ENCODE data around the gene AHRR. TPM values are rescaled to one million over a fixed set of nuclear protein-coding genes. Genes with fewer than 3 reads are reported as not detected.

AHRR gene
- total RNA-seq, 2 experiments from 2014 or later: 24.0 to 26.6 TPM

DNA sequence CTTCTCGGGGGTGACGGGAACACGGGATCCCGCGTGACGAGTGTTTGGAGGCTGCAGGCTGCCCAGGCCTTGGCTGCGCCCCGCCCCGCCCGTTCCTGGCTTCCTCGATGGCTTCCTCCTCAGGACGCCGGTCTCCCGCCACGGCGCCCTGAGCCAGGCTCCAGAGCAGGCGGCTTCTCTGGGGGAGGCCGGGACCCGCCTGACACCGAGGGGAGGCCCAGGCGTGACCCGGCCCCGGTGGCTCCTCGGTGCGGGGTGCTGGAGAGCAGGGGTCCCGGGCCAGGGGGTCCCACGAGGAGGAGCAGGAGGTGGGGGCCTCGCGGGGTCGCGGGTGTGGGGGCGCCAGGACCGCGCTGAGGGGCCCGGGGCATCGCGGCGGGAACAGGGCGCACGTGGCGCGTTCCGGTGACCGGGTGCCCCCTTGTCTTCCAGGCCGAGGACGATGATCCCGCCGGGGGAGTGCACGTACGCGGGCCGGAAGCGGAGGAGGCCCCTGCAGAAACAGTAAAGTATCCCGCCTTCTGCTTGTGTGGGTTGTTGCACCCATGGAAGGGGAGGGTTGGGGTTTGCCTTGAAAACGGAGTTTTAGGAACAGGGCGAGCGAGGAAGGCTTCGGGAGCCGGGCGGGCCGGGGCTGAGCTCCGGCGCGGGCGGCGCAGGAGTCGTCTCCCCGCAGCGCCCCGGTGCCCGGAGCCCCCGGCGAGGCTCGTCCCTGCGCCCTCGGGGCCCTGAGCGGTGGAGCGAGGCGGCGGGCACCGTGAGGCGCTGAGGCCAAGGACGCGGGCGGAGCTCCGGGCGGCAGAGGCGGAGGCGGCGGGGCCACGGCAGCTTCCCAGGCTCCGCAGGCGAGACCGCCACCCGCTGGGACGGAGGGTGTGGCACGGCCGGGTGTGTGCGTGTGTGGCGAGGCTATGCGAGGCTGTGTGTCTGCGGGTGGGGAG is 22.2 kb downstream of the AHRR start:
- Mint-ChIP-seq H3K36me3 (peaks cover 46% of the 10 kb centered on the region), H3K4me1 (peaks cover 29% of the 10 kb centered on the region), H3K4me3 (peak overlapping the region; percentile 82), H3K27ac (peak overlapping the region; percentile 88), H3K27me3 (no peaks in the 10 kb centered on the region), H3K9me3 (peaks cover 6% of the 10 kb centered on the region)
- DNase-seq: peak; percentile 77

DNA sequence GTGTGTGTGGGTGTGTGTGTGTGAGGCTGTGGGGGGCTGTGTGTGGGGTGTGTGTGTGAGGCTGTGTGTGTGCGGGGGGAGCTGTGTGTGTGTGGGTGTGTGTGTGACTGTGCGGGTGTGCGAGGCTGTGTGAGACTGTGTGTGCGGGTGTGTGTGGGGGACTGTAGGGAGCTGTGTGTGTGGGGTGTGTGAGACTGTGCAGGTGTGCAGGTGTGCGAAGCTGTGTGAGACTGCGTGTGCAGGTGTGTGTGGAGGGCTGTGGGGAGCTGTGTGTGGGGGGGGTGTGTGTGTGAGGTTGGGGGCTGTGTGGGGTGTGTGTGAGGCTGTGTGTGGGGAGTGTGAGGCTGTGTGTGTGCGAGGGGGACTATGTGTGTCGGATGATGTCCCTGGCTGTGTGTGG is 23.2 kb downstream of the AHRR start:
- Mint-ChIP-seq H3K4me1 (peaks cover 29% of the 10 kb centered on the region), H3K36me3 (peaks cover 51% of the 10 kb centered on the region), H3K9me3 (peaks cover 6% of the 10 kb centered on the region), H3K4me3 (peak overlapping the region; percentile 60), H3K27me3 (no peaks in the 10 kb centered on the region), H3K27ac (peak overlapping the region; percentile 52)
- no peak for DNase-seq

DNA sequence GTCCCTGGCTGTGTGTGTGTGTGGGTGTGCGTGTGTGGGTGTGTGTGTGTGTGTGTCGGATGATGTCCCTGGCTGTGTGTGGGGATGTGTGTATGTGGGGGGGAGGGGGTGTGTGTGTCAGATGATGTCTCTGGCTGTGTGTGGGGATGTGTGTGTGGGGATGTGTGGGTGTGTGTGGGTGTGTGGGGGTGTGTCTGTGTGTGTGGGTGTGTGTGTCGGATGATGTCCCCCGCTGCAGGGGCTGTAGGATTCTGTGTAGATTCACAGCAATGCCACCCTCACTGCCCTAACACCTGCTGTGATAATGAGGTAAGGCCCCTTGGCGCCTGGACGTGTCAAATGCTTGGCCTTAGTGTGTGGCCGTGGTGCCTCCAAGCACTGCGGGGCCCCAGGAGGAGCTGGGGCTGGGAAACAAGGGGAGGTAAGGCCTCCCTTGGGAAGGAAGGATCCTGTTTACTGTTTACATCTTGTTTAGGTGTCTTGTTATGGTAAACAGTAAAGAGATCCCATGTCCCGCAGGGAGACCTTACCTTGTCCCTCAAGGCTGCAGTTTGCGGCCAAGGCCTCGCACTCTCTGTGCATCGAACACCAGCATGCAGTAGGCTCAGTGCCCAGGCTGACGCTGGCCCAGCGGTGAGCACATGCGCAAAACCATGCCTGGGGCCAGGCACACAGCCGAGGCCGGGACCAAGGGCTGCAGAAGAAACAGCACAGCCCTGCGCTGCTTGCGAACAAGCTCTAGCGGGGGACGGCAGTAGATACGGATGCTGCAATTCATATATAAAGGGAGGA is 24.1 kb downstream of the AHRR start:
- peaks cover 29% of the 10 kb centered on the region for H3K4me1 Mint-ChIP-seq
- H3K27me3 Mint-ChIP-seq: no peaks in the 10 kb centered on the region
- H3K36me3 Mint-ChIP-seq: peaks cover 52% of the 10 kb centered on the region
- peak overlapping the region; percentile 72 for H3K27ac Mint-ChIP-seq
- peaks cover 6% of the 10 kb centered on the region for H3K9me3 Mint-ChIP-seq
- peak overlapping the region; percentile 42 for H3K4me3 Mint-ChIP-seq
- DNase-seq: no peak

DNA sequence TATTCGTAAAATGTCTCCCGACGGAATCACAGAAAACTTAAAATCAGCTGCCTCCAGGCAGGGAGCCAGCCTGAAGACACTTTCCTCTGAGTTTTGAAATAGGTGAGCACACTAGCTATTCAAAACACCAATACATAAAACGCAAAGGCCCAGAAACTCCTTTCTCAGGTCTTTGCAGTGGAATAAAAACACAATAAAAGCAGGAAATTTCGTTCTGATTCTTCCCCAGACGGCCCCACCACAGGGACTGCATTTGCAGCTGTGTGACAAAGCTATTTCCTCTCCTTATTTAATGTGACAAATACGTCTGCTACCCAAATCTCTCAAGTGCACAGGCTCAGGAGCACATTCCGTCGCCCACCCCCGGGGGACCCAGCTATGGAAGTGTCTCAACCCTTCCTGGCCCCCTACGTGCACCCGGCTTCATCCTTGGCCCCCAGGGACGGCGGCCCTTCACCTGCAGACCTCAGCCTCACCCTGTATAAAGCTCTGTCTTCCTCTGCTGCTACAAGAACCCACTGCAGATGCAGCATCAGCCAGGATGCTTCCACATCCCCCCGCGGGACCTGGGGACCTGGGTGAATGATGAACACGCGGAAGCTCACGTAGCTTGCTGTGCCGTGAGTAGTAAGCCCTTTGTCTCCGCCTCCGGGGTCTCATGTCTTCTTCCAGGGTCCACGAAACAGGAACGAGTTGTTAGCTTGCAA is 24.9 kb downstream of the AHRR start:
- H3K4me1 Mint-ChIP-seq: peaks cover 29% of the 10 kb centered on the region
- DNase-seq: no peak
- H3K4me3 Mint-ChIP-seq: peak overlapping the region; percentile 63
- no peaks in the 10 kb centered on the region for H3K27me3 Mint-ChIP-seq
- H3K27ac Mint-ChIP-seq: peak overlapping the region; percentile 72
- peaks cover 55% of the 10 kb centered on the region for H3K36me3 Mint-ChIP-seq
- H3K9me3 Mint-ChIP-seq: peaks cover under 1% of the 10 kb centered on the region

DNA sequence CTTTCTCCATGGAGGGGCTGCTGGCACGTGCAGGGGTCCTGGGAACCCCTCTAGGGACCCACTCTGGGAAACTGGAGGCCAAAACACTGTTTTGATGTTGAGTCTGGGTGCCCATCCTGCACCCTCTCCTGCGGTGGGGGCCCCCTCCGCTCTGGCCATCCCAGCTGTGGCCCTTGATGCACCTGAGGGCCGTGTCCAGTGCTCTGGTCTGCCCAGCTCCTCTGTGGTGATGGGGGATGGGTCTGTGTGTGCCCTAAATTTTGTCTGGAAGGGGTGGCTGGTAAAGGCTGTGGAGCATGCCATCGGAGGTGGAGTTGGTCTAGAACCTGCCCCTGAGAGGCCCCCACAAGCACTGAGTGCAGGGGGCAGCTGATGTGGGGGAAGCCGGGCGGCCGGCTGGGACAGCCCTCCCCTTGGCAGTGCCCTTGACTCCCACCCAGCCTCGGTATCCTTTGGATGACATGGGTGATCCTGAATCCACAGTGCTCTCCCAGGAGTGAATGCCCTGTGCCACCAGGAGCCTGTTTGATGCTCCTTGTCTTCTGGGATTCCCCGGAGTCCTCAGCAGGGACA is 26.3 kb downstream of the AHRR start:
- H3K36me3 Mint-ChIP-seq: peaks cover 49% of the 10 kb centered on the region

DNA sequence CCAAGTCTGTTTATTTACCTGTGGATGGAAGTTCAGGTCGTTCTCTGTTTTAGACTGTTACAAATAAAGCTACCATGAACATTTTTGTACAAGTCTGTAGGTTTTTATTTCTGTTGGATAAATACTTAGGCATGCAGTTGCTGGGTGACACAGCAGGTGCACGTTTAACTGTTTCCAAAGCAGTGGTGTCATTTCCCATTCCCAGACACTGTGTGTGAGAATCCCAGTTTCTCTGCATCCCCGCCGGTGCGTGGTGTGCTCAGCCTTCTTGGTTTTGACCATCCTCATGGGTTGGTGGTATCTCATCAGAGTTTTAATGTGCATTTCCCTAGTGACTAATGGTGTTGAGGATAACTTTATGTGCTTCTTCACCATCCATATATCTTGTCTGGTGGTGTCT is 27.2 kb downstream of the AHRR start:
- H3K4me1 Mint-ChIP-seq: peaks cover 19% of the 10 kb centered on the region
- H3K36me3 Mint-ChIP-seq: peaks cover 44% of the 10 kb centered on the region
- no peak for DNase-seq
- no peaks in the 10 kb centered on the region for H3K27me3 Mint-ChIP-seq
- no peak overlapping the region for H3K4me3 Mint-ChIP-seq
- H3K9me3 Mint-ChIP-seq: no peaks in the 10 kb centered on the region
- no peak overlapping the region for H3K27ac Mint-ChIP-seq

More for the DNA sequence above, 26.3 kb downstream of the AHRR start:
- no peaks in the 10 kb centered on the region for H3K27me3 Mint-ChIP-seq
- H3K4me3 Mint-ChIP-seq: no peak overlapping the region
- H3K4me1 Mint-ChIP-seq: peaks cover 21% of the 10 kb centered on the region
- H3K27ac Mint-ChIP-seq: no peak overlapping the region
- H3K9me3 Mint-ChIP-seq: no peaks in the 10 kb centered on the region
- DNase-seq: no peak

DNA sequence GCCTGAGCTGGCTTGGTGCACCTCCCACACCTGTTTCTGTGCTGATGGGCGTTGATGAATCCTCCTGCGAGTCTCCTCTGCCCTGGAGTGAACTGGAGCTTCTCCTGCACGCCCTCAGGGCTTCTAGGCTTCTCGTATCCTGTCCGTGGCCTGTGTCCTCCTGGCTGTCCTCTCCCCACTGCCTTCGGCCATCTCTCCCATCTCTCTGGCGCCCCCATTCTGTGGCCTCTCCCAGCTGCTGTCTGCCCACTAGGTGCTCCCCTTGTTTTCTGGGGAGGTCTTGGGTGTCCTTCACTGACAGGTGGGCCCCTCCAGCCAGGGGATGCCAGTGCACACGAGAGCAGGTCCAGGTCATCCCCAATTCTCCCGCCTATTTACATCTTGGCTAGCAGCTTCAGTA is 28.8 kb downstream of the AHRR start:
- Mint-ChIP-seq H3K27ac (no peak overlapping the region), H3K4me1 (peaks cover 16% of the 10 kb centered on the region), H3K4me3 (peak overlapping the region; percentile 16), H3K36me3 (peaks cover 37% of the 10 kb centered on the region), H3K9me3 (no peaks in the 10 kb centered on the region), H3K27me3 (no peaks in the 10 kb centered on the region)
- no peak for DNase-seq

DNA sequence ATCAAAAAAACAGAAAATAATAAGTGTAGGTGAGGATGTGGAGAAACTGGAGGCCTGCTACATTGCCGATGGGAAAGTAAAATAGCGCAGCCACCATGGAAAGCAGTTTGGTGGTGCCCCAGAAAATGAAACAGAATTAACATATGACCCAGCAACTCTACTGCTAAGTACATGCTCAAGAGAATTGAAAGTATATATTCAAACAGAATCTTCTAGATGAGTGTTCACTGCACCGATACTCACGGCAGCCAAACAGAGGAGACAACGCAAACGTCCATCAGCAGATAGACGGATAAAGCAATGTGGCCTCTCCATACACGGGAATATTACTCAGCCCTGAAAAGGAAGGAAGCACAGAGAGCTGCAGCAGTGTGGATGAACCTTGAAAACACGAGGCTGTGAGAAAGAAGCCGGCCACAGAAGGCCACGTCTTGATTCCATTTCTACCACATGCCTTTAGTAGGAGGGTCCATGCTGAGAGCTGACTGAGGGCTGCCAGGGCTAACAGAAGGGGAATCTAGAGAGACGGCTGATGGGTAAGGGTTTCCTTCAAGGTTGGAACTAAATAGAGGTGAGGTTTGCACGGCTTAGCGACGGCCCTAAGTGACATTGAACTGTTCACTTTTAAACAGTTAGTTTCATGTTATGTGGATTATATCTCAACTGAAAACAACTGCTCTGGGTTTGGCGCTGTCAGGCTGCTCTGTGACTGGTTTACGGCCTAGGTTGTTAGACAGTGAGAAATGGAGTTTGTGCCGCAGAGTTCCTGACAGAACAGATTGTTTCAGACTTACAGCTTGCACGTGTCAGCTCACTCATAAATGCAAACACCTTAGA is 29.8 kb downstream of the AHRR start:
- Mint-ChIP-seq H3K27me3 (no peaks in the 10 kb centered on the region), H3K4me1 (peaks cover 7% of the 10 kb centered on the region), H3K36me3 (peaks cover 40% of the 10 kb centered on the region), H3K27ac (no peak overlapping the region), H3K4me3 (no peak overlapping the region), H3K9me3 (no peaks in the 10 kb centered on the region)
- DNase-seq: no peak

DNA sequence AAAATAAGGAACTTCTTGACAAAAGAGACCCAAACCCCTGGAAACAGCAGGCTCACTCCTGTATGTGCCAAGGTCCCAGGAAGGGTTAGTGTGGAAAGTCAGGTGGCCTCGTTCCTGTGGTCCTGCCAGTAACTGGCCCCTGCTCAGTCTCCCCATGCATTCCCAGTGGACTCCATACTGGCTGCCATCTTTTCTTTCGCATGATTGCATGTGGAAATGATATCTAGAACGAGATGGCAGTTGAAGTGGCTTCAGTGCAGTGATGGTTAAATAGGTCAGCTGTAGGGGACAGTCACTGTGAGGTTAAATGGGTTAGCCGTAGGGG is 30.4 kb downstream of the AHRR start:
- peaks cover 34% of the 10 kb centered on the region for H3K36me3 Mint-ChIP-seq
- no peak for DNase-seq
- no peaks in the 10 kb centered on the region for H3K9me3 Mint-ChIP-seq
- H3K27ac Mint-ChIP-seq: no peak overlapping the region
- H3K27me3 Mint-ChIP-seq: no peaks in the 10 kb centered on the region
- no peak overlapping the region for H3K4me3 Mint-ChIP-seq
- H3K4me1 Mint-ChIP-seq: peaks cover 1% of the 10 kb centered on the region

DNA sequence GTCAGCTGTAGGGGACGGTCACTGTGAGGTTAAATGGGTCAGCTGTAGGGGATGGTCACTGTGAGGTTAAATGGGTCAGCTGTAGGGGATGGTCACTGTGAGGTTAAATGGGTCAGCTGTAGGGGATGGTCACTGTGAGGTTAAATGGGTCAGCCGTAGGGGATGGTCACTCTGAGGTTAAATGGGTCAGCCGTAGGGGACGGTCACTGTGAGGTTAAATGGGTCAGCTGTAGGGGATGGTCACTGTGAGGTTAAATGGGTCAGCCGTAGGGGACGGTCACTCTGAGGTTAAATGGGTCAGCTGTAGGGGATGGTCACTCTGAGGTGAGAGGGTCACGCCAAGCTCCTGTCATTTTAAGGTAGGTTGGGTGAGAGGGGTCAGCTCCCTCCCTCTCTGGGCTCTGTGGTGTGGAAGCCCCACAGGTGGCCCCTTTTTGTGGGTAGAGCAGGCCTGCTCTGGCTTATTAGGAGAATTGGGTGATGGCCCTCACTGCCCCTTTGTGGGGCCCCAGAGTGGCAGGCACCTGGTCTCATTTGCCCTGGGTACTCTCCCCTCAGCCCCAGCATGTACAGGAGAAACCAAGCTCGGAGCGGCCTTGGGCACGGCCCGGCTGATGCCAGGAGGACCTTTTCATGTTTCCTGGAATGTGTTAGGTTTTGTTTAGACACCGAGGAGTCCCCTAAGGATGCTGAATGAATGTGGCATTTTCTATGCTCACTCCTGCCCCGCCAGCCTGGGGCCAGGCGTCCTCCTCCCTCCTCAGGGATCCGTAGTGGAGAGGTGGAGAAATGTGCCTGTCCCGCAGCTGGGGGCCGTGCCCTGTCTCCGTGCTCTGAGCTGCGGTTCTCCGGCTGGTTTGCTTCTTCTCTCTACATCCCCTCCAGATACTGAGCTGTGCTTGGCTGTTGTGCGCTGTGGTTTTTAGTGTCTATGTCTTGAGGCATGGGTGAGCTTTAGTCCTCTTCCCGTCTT is 31.4 kb downstream of the AHRR start:
- DNase-seq: no peak
- Mint-ChIP-seq H3K9me3 (no peaks in the 10 kb centered on the region), H3K27me3 (no peaks in the 10 kb centered on the region)

DNA sequence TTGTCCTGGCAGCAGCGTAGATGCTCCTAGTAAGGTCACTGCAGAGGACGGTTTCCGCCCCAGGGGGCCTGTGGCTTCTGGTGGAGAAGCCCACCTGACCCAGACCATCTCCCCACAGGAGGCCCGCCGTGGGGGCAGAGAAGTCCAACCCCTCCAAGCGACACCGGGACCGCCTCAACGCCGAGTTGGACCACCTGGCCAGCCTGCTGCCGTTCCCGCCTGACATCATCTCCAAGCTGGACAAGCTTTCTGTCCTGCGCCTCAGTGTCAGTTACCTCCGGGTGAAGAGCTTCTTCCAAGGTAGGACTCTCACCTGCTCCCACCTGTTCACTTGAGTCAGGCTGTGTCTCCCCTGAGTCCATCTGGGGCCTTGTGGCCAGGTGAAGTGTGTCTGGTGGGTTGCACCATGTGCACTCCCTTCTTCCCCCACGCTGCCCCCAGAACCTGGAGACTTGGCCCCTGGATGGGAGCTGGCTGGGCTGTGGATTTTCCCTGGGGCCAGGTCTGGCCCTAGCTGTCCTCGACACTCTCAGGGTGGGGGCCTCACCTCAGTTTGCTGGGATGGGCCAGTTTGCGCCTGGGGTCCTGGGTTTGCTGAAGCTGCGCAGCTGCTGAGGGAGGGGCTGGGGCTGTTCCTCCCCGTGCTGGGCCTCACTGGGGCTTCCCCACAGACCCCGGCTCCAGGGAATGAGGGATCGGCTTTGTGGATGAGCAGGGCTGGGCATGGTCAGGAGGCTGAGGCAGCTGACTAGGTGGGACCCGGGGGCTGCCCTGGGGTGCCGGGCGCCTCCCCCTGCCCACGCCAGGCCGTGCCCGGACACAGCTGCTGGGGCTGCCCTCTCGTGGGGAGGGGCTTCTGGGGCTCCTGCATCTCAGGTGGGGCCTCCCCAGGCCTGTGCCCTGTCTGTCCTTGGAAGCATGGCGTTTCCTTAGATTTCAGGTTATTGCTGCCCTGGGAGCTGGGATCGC is 32.4 kb downstream of the AHRR start:
- Mint-ChIP-seq H3K27me3 (no peaks in the 10 kb centered on the region), H3K9me3 (no peaks in the 10 kb centered on the region), H3K27ac (no peak overlapping the region), H3K4me1 (no peaks in the 10 kb centered on the region), H3K4me3 (no peak overlapping the region), H3K36me3 (peaks cover 24% of the 10 kb centered on the region)
- DNase-seq: no peak

More for the DNA sequence above, 31.4 kb downstream of the AHRR start:
- H3K4me1 Mint-ChIP-seq: no peaks in the 10 kb centered on the region
- H3K4me3 Mint-ChIP-seq: no peak overlapping the region
- H3K27ac Mint-ChIP-seq: no peak overlapping the region
- H3K36me3 Mint-ChIP-seq: peaks cover 30% of the 10 kb centered on the region

DNA sequence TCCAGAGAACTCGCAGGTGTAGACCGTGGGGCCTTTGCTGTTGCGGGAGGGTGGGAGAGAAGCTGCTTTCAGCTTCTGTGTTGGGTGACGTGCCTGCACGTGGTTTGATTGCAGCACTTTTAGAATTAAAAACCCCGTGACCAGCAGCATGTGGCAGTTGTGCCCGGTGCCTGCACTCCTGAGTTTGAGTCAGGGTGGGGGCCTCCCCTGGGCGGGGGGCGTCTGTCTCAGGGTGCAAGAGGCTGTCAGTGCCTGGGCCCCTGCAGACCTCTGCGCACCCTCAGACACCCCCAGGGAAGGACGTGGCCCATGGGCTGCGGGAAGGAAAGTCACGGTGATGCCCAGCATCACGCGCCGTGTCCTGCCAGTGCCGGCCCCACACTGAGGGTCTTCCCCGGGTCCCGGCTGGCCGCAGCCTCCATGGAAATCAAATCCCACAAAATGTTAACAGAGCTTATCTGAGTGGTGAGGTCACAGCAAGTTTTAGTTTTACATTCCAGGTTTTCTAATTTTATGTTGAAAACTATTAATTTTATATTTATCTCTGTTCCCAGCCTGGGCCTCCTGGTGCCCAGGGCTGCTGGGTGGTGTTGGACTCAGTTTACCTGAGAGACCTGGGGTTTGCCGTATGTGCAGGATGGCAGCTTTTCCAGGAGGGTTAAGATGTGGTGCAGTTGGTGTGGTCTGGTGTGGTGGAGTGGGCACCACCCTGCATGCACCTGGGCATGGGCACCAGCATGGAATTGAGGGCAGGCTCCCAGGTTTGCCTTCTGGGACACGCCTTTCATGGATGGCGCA is 33.3 kb downstream of the AHRR start:
- Mint-ChIP-seq H3K36me3 (peaks cover 25% of the 10 kb centered on the region), H3K4me1 (no peaks in the 10 kb centered on the region), H3K27me3 (no peaks in the 10 kb centered on the region), H3K9me3 (no peaks in the 10 kb centered on the region), H3K27ac (no peak overlapping the region), H3K4me3 (no peak overlapping the region)
- no peak for DNase-seq
